Activated naive CD8-positive, alpha-beta T cell (primary cell): ENCODE measurements around the gene CATSPER4.

Experiments
- H3K27ac Mint-ChIP-seq: one replicate; pipeline ENCODE4 v1.8.0; 2021; ENCODE audit warnings: mixed read lengths
- H3K27me3 Mint-ChIP-seq: one replicate; pipeline ENCODE4 v1.8.0; 2021; ENCODE audit warnings: mixed read lengths
- H3K36me3 Mint-ChIP-seq: one replicate; pipeline ENCODE4 v1.8.0; 2021; ENCODE audit warnings: mixed read lengths
- H3K4me1 Mint-ChIP-seq: one replicate; pipeline ENCODE4 v1.8.0; 2021; ENCODE audit warnings: low read depth, mixed read lengths
- H3K4me3 Mint-ChIP-seq: one replicate; pipeline ENCODE4 v1.8.0; 2021; ENCODE audit warnings: mild to moderate bottlenecking, mixed read lengths
- H3K9me3 Mint-ChIP-seq: one replicate; pipeline ENCODE4 v1.8.0; 2021; ENCODE audit warnings: low read depth, mixed read lengths

The CATSPER4 gene

GRCh38 chr1:26171084-26172072 lies 19.0 kb upstream of the CATSPER4 start, which contains the start of gene ZNF593OS:
Gene ZNF593OS (minus strand): TSS chr1:26171832. CDS start chr1:26171661, 171 bp downstream.
- Mint-ChIP-seq H3K27me3 (no peaks in the 10 kb centered on the region), H3K4me3 (peak within 1 kb of the TSS; percentile 95), H3K36me3 (no peaks in the 10 kb centered on the region), H3K4me1 (peaks cover 7% of the 10 kb centered on the region), H3K27ac (no peak within 1 kb of the TSS), H3K9me3 (no peaks in the 10 kb centered on the region)

GRCh38 chr1:26175346-26175745 lies 15.1 kb upstream of the CATSPER4 start:
- Mint-ChIP-seq H3K36me3 (no peaks in the 10 kb centered on the region), H3K27ac (no peak overlapping the region), H3K4me1 (peaks cover 5% of the 10 kb centered on the region), H3K4me3 (no peak overlapping the region), H3K27me3 (no peaks in the 10 kb centered on the region), H3K9me3 (no peaks in the 10 kb centered on the region)

GRCh38 chr1:26177182-26177684 lies 13.2 kb upstream of the CATSPER4 start, which contains the start of gene CNKSR1:
Gene CNKSR1 (plus strand): TSS chr1:26177491. CDS start chr1:26177548, 57 bp downstream.
- Mint-ChIP-seq H3K27ac (no peak within 1 kb of the TSS), H3K27me3 (no peaks in the 10 kb centered on the region), H3K4me1 (peaks cover 4% of the 10 kb centered on the region), H3K4me3 (peak within 1 kb of the TSS; percentile 60), H3K9me3 (no peaks in the 10 kb centered on the region), H3K36me3 (no peaks in the 10 kb centered on the region)

GRCh38 chr1:26180010-26180506 lies 10.3 kb upstream of the CATSPER4 start:
- H3K4me3 Mint-ChIP-seq: no peak overlapping the region
- H3K4me1 Mint-ChIP-seq: peaks cover 4% of the 10 kb centered on the region

GRCh38 chr1:26181586-26182382 lies 8.6 kb upstream of the CATSPER4 start:
- no peaks in the 10 kb centered on the region for H3K9me3 Mint-ChIP-seq
- no peaks in the 10 kb centered on the region for H3K27me3 Mint-ChIP-seq
- H3K4me1 Mint-ChIP-seq: peaks cover 4% of the 10 kb centered on the region
- no peak overlapping the region for H3K4me3 Mint-ChIP-seq
- no peak overlapping the region for H3K27ac Mint-ChIP-seq
- H3K36me3 Mint-ChIP-seq: peaks cover 2% of the 10 kb centered on the region

More at GRCh38 chr1:26180010-26180506, 10.3 kb upstream of the CATSPER4 start:
- no peaks in the 10 kb centered on the region for H3K36me3 Mint-ChIP-seq
- H3K27ac Mint-ChIP-seq: no peak overlapping the region
- H3K27me3 Mint-ChIP-seq: no peaks in the 10 kb centered on the region
- no peaks in the 10 kb centered on the region for H3K9me3 Mint-ChIP-seq

- no peak overlapping the region for H3K4me3 Mint-ChIP-seq
- H3K27me3 Mint-ChIP-seq: no peaks in the 10 kb centered on the region
- peaks cover 4% of the 10 kb centered on the region for H3K4me1 Mint-ChIP-seq
- H3K27ac Mint-ChIP-seq: no peak overlapping the region
- peaks cover 2% of the 10 kb centered on the region for H3K36me3 Mint-ChIP-seq
- no peaks in the 10 kb centered on the region for H3K9me3 Mint-ChIP-seq
These were observed 8.1 kb upstream of the CATSPER4 start for GRCh38 chr1:26182383-26182696.

GRCh38 chr1:26184086-26184485 lies 6.3 kb upstream of the CATSPER4 start:
- Mint-ChIP-seq H3K4me3 (no peak overlapping the region), H3K9me3 (no peaks in the 10 kb centered on the region), H3K4me1 (peaks cover 4% of the 10 kb centered on the region), H3K27me3 (no peaks in the 10 kb centered on the region), H3K27ac (no peak overlapping the region), H3K36me3 (peaks cover 2% of the 10 kb centered on the region)

GRCh38 chr1:26184883-26185282 lies 5.5 kb upstream of the CATSPER4 start:
- H3K9me3 Mint-ChIP-seq: no peaks in the 10 kb centered on the region
- H3K36me3 Mint-ChIP-seq: peaks cover 5% of the 10 kb centered on the region
- H3K27me3 Mint-ChIP-seq: no peaks in the 10 kb centered on the region
- H3K27ac Mint-ChIP-seq: no peak overlapping the region
- peaks cover 4% of the 10 kb centered on the region for H3K4me1 Mint-ChIP-seq
- H3K4me3 Mint-ChIP-seq: no peak overlapping the region

- peaks cover 5% of the 10 kb centered on the region for H3K36me3 Mint-ChIP-seq
- peaks cover 7% of the 10 kb centered on the region for H3K4me1 Mint-ChIP-seq
- no peak overlapping the region for H3K4me3 Mint-ChIP-seq
- no peaks in the 10 kb centered on the region for H3K9me3 Mint-ChIP-seq
- H3K27me3 Mint-ChIP-seq: no peaks in the 10 kb centered on the region
- H3K27ac Mint-ChIP-seq: no peak overlapping the region
These were observed 2.5 kb upstream of the CATSPER4 start for GRCh38 chr1:26187882-26188281.

- Mint-ChIP-seq H3K9me3 (no peaks in the 10 kb centered on the region), H3K27ac (no peak overlapping the region), H3K36me3 (peaks cover 5% of the 10 kb centered on the region), H3K4me1 (peaks cover 7% of the 10 kb centered on the region), H3K27me3 (no peaks in the 10 kb centered on the region), H3K4me3 (no peak overlapping the region)
These were observed 1.9 kb upstream of the CATSPER4 start for GRCh38 chr1:26188477-26188876.

- no peaks in the 10 kb centered on the region for H3K27me3 Mint-ChIP-seq
- H3K27ac Mint-ChIP-seq: no peak overlapping the region
- peaks cover 7% of the 10 kb centered on the region for H3K4me1 Mint-ChIP-seq
- H3K4me3 Mint-ChIP-seq: no peak overlapping the region
- H3K36me3 Mint-ChIP-seq: peaks cover 5% of the 10 kb centered on the region
- no peaks in the 10 kb centered on the region for H3K9me3 Mint-ChIP-seq
These were observed 1.1 kb upstream of the CATSPER4 start for GRCh38 chr1:26189331-26189730.

- Mint-ChIP-seq H3K36me3 (peaks cover 5% of the 10 kb centered on the region), H3K9me3 (no peaks in the 10 kb centered on the region), H3K4me3 (no peak overlapping the region), H3K4me1 (peaks cover 7% of the 10 kb centered on the region), H3K27ac (no peak overlapping the region), H3K27me3 (no peaks in the 10 kb centered on the region)
These were observed 589 bp upstream of the CATSPER4 start for GRCh38 chr1:26189751-26190275.

- Mint-ChIP-seq H3K4me1 (peaks cover 7% of the 10 kb centered on the region), H3K9me3 (no peaks in the 10 kb centered on the region), H3K4me3 (no peak overlapping the region), H3K36me3 (peaks cover 2% of the 10 kb centered on the region), H3K27ac (no peak overlapping the region), H3K27me3 (no peaks in the 10 kb centered on the region)
These were observed 1.3 kb downstream of the CATSPER4 start for GRCh38 chr1:26191739-26192138.

- H3K4me1 Mint-ChIP-seq: peaks cover 11% of the 10 kb centered on the region
- H3K36me3 Mint-ChIP-seq: no peaks in the 10 kb centered on the region
- no peaks in the 10 kb centered on the region for H3K27me3 Mint-ChIP-seq
- no peak overlapping the region for H3K27ac Mint-ChIP-seq
- H3K9me3 Mint-ChIP-seq: no peaks in the 10 kb centered on the region
- H3K4me3 Mint-ChIP-seq: no peak overlapping the region
These were observed 5.4 kb downstream of the CATSPER4 start for GRCh38 chr1:26195805-26196204.
